Measurements from ENCODE around the gene POLG. TPM values are rescaled to one million over a fixed set of nuclear protein-coding genes. Genes with fewer than 3 reads are reported as not detected.

The POLG gene
- total RNA-seq, 1 donor from 2014 or later: 64.5 TPM

GRCh38 chr15:89349206-89349558 lies 14.6 kb upstream of the POLG start:
- TF ChIP-seq, protein P1, sequence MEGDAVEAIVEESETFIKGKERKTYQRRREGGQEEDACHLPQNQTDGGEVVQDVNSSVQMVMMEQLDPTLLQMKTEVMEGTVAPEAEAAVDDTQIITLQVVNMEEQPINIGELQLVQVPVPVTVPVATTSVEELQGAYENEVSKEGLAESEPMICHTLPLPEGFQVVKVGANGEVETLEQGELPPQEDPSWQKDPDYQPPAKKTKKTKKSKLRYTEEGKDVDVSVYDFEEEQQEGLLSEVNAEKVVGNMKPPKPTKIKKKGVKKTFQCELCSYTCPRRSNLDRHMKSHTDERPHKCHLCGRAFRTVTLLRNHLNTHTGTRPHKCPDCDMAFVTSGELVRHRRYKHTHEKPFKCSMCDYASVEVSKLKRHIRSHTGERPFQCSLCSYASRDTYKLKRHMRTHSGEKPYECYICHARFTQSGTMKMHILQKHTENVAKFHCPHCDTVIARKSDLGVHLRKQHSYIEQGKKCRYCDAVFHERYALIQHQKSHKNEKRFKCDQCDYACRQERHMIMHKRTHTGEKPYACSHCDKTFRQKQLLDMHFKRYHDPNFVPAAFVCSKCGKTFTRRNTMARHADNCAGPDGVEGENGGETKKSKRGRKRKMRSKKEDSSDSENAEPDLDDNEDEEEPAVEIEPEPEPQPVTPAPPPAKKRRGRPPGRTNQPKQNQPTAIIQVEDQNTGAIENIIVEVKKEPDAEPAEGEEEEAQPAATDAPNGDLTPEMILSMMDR (IDR thresholded peaks at IDR 0.05; ENCODE audit: unreplicated experiment): no peak
- H3K4me3 Mint-ChIP-seq (ENCODE audit: unreplicated experiment): no peak overlapping the region
- H3K27me3 Mint-ChIP-seq (ENCODE audit: unreplicated experiment): peaks cover 8% of the 10 kb centered on the region
- no peaks in the 10 kb centered on the region for H3K9me3 Mint-ChIP-seq (ENCODE audit: unreplicated experiment)
- no peak for DNase-seq (ENCODE audit: low spot score)
- no peak overlapping the region for H3K27ac Mint-ChIP-seq (ENCODE audit: unreplicated experiment)
- H3K4me1 Mint-ChIP-seq (ENCODE audit: unreplicated experiment): no peaks in the 10 kb centered on the region
- H3K36me3 Mint-ChIP-seq (ENCODE audit: low read depth, unreplicated experiment): no peaks in the 10 kb centered on the region

GRCh38 chr15:89346516-89347231 lies 12.1 kb upstream of the POLG start:
- Mint-ChIP-seq H3K9me3 (ENCODE audit: unreplicated experiment) (no peaks in the 10 kb centered on the region), H3K4me3 (ENCODE audit: unreplicated experiment) (no peak overlapping the region), H3K27me3 (ENCODE audit: unreplicated experiment) (peaks cover 9% of the 10 kb centered on the region), H3K27ac (ENCODE audit: unreplicated experiment) (no peak overlapping the region), H3K36me3 (ENCODE audit: low read depth, unreplicated experiment) (no peaks in the 10 kb centered on the region), H3K4me1 (ENCODE audit: unreplicated experiment) (no peaks in the 10 kb centered on the region)
- TF ChIP-seq, protein P1 (IDR thresholded peaks at IDR 0.05; ENCODE audit: unreplicated experiment): no peak
- no peak for DNase-seq (ENCODE audit: low spot score)

- H3K4me1 Mint-ChIP-seq (ENCODE audit: unreplicated experiment): no peaks in the 10 kb centered on the region
- no peak overlapping the region for H3K4me3 Mint-ChIP-seq (ENCODE audit: unreplicated experiment)
- H3K36me3 Mint-ChIP-seq (ENCODE audit: low read depth, unreplicated experiment): no peaks in the 10 kb centered on the region
- TF ChIP-seq, protein P1 (IDR thresholded peaks at IDR 0.05; ENCODE audit: unreplicated experiment): no peak
- H3K27ac Mint-ChIP-seq (ENCODE audit: unreplicated experiment): no peak overlapping the region
- no peak for DNase-seq (ENCODE audit: low spot score)
- peaks cover 9% of the 10 kb centered on the region for H3K27me3 Mint-ChIP-seq (ENCODE audit: unreplicated experiment)
- no peaks in the 10 kb centered on the region for H3K9me3 Mint-ChIP-seq (ENCODE audit: unreplicated experiment)
These were observed 10.6 kb upstream of the POLG start for GRCh38 chr15:89345248-89345647.

GRCh38 chr15:89342840-89343239 lies 8.2 kb upstream of the POLG start:
- Mint-ChIP-seq H3K9me3 (ENCODE audit: unreplicated experiment) (no peaks in the 10 kb centered on the region), H3K4me3 (ENCODE audit: unreplicated experiment) (no peak overlapping the region), H3K36me3 (ENCODE audit: low read depth, unreplicated experiment) (no peaks in the 10 kb centered on the region), H3K4me1 (ENCODE audit: unreplicated experiment) (no peaks in the 10 kb centered on the region), H3K27ac (ENCODE audit: unreplicated experiment) (no peak overlapping the region), H3K27me3 (ENCODE audit: unreplicated experiment) (peaks cover 2% of the 10 kb centered on the region)
- no peak for DNase-seq (ENCODE audit: low spot score)
- TF ChIP-seq, protein P1 (IDR thresholded peaks at IDR 0.05; ENCODE audit: unreplicated experiment): no peak

DNA sequence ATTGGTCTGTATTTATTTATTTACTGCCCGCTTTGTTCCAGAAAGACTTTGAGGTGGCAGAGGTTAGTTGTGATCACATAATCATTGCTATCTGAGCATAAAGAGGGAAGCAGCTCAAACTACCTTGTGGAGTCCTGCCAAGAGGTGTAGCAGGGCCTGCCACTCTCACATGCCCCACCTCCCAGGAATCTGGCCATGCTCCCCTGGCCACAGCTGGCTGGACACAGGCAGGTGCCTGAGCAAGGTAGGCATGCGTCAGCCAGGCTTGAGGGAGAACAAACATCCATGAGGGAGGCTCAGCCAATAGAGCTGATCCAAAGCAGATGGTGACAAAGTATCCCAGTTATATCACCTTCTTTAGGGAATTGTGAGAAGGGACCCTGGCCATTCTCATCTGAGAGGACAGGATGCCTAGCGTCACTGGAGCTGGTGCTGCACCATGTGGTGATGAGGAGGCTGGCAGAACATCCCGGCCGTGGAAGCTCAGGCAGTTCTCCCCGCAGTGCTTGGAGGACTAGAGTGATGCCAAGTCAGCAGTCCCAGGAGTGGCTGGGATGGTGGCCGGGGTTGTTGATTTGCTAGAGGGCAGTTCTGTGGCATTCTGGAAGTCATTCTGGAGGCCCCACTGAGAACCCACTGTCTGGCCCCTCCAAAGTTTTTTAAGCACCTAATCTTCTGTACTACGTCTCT lies 6.8 kb upstream of the POLG start:
- H3K36me3 Mint-ChIP-seq (ENCODE audit: low read depth, unreplicated experiment): no peaks in the 10 kb centered on the region
- no peak overlapping the region for H3K27ac Mint-ChIP-seq (ENCODE audit: unreplicated experiment)
- H3K4me1 Mint-ChIP-seq (ENCODE audit: unreplicated experiment): no peaks in the 10 kb centered on the region
- no peaks in the 10 kb centered on the region for H3K9me3 Mint-ChIP-seq (ENCODE audit: unreplicated experiment)
- no peak overlapping the region for H3K4me3 Mint-ChIP-seq (ENCODE audit: unreplicated experiment)
- H3K27me3 Mint-ChIP-seq (ENCODE audit: unreplicated experiment): peaks cover 6% of the 10 kb centered on the region
- TF ChIP-seq, protein P1 (IDR thresholded peaks at IDR 0.05; ENCODE audit: unreplicated experiment): no peak
- DNase-seq (ENCODE audit: low spot score): no peak

All from endothelial cell (in vitro differentiated cells).